Stimulated activated CD8-positive, alpha-beta memory T cell treated with anti-CD3 and anti-CD28 coated beads, Interleukin-4, amount 100 ng/mL, for 24 hours (primary cell): Measurements from ENCODE around the gene FOXI2.

Source experiments
- DNase-seq: peaks from one replicate; pipeline ENCODE4 v3.0.0-alpha.2; 2020; ENCODE audit warnings: low read depth

FOXI2 gene

DNA sequence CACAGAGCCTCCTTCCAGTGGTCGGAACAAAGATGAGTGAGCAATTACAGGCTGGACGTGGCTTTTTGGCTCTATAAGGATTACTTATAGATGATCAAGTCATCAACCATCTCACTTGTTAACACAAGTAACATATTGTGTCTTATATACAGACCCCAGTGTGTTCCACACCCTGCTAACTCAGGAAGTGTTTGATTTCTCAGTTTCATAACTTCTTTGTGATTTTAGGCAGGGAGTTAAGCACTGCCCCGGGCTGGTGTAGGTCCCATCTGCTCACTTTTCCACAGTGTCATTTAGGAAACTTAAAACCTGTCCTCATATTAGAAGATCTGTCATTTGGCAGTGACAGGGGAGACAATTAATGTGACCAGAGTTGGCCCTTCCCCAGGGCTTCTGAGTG, 6.2 kb downstream of the FOXI2 start:
- no peak for DNase-seq

DNA sequence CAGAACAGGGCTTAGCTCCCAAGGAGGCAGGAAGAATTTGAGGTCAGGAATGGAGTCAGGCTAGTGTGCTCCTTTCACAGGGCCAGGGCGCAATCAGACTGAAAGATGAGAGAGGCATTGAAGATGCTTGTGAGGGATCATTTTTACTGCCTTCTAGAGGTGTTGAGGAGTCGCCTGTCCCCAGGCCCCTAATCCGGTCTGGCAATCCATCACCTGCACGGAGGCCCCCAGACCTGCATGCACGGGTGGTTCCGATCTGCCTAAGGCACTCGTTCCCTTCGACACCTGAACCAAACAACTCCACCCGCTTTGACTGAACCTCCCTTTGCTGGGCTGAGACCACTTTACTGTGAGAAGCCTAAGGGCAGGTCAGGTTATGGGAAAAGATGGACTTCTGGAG, 8.0 kb downstream of the FOXI2 start:
- DNase-seq, result no peak

DNA sequence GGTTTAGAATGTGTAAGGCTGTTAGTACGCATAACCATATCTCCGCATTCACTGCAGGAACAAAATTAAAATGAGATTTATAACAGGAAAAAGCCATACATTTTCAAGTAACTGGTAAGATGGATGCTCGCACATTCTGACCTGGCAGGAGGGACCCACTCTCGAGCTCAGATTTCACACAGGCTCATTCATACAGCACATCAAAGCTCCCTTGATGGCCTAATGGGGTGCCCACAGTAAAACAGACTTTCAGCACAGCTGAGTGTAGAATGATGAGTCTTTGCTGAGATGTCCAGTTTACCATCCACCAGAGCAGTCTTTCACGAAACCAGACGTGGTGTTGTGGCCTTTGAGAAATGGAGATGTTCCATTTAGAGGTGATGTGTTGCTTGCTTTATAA, 8.9 kb downstream of the FOXI2 start:
- no peak for DNase-seq

DNA sequence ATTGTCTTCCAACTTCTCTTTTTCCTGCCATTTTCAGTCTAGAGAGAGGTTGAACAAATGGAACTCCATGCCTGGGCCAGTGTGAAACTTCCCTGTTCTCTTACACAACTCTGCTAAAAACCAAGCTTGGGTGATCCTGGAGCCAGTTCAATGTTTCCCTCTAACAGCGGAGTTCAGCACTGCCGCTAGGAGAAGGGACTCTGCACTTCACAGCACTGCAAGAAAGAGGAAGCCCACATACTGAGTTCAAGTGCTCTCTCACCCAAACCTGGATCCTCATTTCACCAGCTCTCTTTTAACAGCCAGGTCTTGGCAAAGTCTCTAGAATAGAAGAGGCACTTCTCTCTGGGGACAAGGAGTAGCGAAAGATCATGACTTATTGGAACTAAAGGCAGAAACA, 18.8 kb downstream of the FOXI2 start:
- no peak for DNase-seq

DNA sequence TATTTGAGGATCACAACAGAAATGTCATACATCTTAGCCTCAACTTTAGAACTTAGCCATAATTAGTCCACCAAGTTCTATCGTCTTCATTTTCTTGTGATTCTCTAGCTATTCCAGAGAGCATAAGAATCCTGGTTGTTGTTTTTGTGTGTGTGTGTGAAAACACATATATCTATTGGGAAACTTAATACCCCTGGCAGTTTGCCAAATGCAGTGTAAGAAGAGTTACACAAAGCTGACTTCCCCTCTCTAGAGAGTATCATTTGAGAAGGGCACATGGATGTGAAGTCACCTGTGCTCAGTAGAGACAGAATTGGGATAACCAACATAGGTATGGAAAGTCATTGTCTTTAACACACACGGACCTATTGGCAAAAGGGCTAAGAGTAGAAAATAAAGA, 19.3 kb downstream of the FOXI2 start:
- no peak for DNase-seq

DNA sequence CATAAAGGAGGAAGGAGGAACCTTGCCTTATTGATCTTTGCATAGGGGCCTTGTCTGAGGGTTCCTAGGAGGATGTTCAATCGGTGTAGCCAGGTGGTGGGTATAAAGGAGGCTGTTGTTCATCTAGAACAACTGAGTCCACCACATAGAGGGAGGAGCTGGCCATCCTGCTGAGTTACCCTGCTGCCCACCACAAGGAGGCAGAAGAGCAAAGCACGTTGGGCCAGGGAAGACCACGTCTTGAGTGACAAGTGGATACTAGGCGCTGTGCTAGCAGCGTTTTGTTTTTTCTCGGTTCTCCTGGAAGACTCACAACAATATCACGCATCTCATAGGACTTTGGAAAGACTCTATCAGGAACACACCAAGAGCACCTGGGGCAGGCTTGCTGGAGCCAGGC, 20.0 kb downstream of the FOXI2 start:
- DNase-seq, result no peak

DNA sequence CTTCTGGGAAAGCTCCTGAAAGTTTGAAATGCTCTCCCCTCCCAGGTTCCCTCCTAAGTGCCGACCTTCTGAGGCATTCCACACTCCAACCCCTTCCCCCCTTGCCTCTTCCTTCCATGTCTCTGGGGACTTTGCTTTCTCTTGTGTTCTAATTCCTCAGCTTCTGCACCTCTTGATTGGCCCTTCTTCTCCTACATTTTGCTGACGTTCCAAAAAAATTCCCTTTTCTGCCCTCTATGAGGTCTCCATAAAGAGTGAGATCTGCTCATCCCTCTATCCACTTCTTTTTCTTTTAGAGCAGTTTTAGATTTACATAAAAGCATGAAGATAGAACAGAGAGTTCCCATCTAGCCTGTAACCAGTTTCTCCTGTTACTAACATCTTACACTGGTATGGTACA, 22.3 kb downstream of the FOXI2 start:
- DNase-seq, result no peak

DNA sequence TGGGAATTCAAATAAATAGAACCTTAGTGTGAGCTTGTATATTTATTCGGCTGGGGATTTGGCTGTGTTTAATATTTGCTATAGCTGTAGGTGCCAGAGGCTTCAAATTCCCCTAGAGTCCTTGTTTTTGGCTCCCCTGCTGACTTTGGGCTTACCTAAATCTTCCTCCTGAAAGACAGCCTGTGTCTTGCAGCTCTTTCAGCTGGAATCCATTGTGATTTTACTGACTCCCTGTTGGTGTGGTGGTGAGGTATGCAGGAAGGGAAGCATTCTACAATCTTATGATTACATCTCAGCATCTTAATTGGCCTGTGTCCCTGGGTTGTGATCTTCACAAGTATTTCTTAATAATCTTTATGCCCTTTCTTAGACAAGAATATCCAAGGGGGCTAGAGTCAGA, 25.9 kb downstream of the FOXI2 start:
- DNase-seq, result no peak

DNA sequence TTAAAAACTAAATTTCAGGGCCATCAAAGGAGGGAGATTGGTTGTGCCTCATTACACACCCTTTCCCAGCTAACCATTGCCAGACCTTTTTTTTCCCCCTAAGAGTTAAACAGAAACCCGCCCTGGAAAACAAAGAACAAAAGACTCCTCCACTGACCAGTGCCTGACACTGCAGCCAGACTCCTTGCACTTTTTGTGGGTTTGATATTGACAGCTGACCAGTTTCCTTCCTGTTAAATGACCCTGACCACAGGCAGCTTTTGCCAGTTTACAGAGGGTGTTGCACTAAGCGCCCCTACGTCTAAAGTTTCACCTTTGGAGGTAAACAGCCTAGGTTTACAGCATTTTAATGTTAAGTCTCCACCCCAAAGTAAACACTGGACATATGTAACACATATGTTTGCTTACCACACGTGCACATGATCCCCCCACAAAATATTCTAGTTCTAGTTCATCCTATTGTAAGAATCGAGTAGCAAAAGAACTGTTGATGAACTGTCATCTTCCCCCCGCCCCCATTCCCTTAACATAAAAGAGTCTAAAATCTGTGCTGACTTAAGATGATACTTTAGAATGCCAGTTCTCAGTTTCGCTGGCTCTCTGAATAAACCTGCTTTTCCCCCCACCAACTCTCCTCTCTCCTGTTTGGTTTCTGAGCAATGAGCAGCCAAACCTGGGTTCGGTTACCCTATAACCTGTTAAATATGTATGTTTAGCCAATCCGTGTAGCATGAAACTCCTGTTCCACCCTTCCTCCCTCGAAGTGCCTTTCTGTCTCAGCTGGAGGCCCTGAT, 38.0 kb downstream of the FOXI2 start:
- no peak for DNase-seq

DNA sequence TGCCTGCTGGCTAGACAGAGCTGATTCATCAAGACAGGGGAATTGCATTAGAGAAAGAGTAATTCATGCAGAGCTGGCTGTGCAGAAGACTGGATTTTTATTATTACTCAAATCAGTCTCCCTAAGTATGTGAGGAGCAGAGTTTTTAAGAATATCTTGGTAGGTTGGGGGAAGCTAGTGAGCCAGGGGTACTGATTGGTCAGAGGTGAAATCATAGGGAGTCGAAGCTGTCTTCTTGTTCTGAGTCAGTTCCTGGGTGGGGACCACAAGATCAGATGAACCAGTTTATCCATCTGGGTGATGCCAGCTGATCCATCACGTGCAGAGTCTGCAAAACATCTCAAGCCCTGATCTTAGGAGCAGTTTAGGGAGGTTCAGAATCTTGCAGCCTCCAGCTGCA, 39.8 kb downstream of the FOXI2 start:
- DNase-seq, result no peak

DNA sequence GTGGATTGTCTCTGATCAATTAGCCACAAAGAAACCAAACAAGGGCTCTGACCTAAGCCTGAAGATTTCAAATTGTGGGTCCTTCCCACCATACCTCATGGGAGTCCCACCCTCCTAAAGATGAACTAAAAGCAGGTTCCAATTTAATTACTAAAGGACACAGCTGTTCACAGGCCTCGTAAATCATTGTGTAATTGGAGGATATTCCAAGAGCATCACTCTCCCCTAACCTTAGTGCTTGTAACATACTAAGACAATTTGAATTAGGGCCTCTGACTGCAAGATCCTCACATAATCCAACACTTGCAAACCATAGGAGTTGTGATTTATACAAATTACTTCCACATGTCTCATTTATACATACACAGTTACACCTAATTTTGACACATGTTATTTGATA, 44.4 kb downstream of the FOXI2 start:
- no peak for DNase-seq

DNA sequence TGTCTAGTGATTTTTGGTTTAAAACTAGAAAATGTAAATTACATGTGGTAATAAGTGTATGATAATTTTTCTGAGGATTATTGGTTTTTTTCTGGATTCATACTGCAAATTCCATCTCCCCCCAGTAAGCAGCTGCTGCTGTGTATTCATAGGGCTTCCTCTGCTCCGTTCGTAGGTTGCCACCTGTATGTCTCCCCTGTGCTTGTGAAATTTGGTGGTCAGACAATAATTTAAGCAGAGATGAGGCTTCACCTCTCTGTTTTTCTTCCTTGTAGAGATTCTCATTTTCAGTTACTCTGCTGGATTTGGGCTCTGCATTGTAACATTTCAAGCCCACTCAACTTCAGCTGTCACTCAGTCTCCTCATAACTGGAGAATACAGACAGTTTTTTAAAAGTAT, 50.9 kb downstream of the FOXI2 start:
- no peak for DNase-seq

DNA sequence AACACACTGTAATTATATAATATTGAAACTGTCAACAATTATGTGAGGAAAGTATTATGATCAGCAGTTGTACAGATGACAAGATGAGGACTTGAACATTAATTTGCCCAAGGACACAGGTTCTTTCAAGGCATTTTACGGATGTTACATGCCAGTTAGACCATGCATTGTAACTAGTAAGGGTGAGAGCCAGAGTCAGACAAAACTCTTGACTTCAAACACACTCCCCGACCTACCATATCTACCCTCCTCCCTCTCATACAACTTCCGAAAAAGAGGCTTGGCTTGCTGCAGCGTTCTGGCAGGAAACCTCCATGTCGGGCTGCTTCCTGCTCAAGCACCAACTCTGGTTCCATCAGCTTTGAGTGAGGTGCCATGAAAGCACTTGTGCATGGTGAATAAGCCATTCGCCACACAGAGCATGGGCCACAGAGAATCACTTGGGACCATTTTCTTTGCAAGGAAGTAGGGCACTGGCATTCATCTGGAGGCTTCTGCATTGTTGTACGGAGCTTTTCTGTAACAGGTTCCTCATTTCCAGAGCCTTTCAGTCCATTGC, 53.2 kb downstream of the FOXI2 start:
- DNase-seq, result no peak
